ENCODE results near the gene CNIH3.

The CNIH3 gene

DNA sequence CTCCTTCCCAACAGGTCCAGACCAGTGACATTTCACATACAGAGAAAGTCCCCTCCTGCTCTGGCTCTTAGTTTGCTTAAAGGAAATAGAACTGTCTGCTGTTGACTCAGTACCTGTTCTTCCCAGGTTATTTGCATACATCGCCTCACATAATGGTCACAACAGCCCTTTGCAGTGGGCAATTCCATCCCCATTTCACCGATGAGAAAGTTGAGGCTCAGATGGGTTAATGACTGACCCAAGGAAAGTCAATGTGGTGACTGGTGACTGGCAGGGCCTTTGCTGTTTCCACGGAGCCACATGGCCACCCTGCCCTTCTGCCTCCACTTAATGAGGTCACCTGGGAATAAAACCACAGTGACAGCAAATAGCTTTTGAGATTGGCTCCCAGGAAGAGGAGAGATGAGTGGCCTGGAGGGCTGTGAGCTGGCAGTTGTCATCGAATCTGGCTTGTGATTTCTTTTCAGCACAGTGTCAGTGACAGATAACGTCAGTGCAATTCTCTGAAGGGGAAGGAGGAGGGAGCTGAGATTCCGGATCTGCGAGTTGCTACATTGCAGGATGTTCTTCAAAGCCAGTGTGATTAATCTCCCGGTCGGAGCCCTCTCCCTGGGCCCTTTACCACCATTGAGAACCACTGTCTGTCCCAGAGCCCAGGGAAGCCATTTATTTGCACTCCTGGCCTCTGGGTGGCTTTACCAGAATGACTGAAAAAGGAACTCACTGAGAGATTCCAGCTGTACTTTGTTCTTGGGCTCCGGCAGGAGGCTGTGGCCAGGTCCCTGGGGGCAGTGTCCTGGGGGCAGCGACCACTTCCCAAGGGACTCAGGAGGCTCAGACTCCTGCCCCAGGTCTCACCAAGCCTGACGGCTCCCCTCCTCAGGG is 117.2 kb downstream of the CNIH3 start:
- TF ChIP-seq CTCF (IDR thresholded peaks at IDR 0.05; ENCODE audit: low read length) (no peak), EZH2 (IDR thresholded peaks at IDR 0.05; ENCODE audit: borderline replicate concordance, low read length) (no peak)
- Histone ChIP-seq H3K4me2 (ENCODE audit: low read length) (no peak overlapping the region), H2AFZ (ENCODE audit: low read length) (no peak overlapping the region), H3F3A (ENCODE audit: insufficient read depth, low read length) (no peaks in the 10 kb centered on the region), H3K4me3 (ENCODE audit: low read depth, low read length, poor library complexity, severe bottlenecking) (no peak overlapping the region), H3K4me1 (ENCODE audit: insufficient read depth, low read length, severe bottlenecking) (no peaks in the 10 kb centered on the region), H3K27ac (ENCODE audit: low read depth, low read length, poor library complexity, severe bottlenecking) (no peak overlapping the region), H3K9ac (ENCODE audit: low read length) (no peak overlapping the region), H4K20me1 (ENCODE audit: insufficient read depth, low read length) (no peaks in the 10 kb centered on the region), H3K9me2 (ENCODE audit: low read depth, low read length) (no peaks in the 10 kb centered on the region), H3K36me3 (ENCODE audit: insufficient read depth, low read length) (no peaks in the 10 kb centered on the region), H3K9me3 (ENCODE audit: low read length) (no peaks in the 10 kb centered on the region), H3K27me3 (ENCODE audit: insufficient read depth, low read length) (no peaks in the 10 kb centered on the region), H3K79me2 (ENCODE audit: insufficient read depth, low read length) (no peaks in the 10 kb centered on the region)

DNA sequence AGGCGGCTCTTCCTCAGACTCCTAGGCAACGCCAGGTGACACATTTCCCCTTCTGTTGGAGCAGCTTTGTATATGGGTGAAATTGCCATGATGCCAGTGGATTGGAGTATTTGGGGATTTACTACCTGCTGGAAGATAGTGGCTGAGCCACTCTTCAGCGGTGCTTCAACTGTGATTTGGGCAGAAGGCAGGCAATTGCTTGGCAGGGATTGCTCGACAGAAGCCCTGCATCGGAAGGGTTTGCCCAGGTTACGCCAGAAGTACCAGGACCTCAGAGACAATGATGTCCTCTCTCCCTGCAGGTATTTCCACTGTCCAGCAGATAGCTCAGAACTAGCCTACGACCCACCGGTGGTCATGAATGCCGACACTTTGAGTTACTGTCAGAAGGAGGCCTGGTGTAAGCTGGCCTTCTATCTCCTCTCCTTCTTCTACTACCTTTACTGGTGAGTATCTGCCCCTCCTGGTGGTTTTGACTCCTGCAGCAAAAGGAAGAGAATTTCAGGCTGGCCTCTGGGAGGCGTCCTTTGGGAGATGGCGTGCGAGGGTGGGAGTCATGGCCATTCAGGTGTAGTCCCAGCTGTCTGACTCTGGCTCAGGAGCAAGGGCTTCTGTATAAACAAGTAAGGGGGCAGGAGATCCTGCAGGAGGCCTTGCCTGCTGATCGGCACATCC is 118.3 kb downstream of the CNIH3 start:
- Histone ChIP-seq H3F3A (ENCODE audit: insufficient read depth, low read length) (no peaks in the 10 kb centered on the region), H4K20me1 (ENCODE audit: insufficient read depth, low read length) (no peaks in the 10 kb centered on the region), H3K36me3 (ENCODE audit: insufficient read depth, low read length) (no peaks in the 10 kb centered on the region), H2AFZ (ENCODE audit: low read length) (no peak overlapping the region), H3K79me2 (ENCODE audit: insufficient read depth, low read length) (no peaks in the 10 kb centered on the region), H3K27ac (ENCODE audit: low read depth, low read length, poor library complexity, severe bottlenecking) (no peak overlapping the region), H3K4me1 (ENCODE audit: insufficient read depth, low read length, severe bottlenecking) (no peaks in the 10 kb centered on the region), H3K4me2 (ENCODE audit: low read length) (no peak overlapping the region), H3K9ac (ENCODE audit: low read length) (no peak overlapping the region), H3K27me3 (ENCODE audit: insufficient read depth, low read length) (no peaks in the 10 kb centered on the region), H3K4me3 (ENCODE audit: low read depth, low read length, poor library complexity, severe bottlenecking) (no peak overlapping the region), H3K9me2 (ENCODE audit: low read depth, low read length) (no peaks in the 10 kb centered on the region), H3K9me3 (ENCODE audit: low read length) (no peaks in the 10 kb centered on the region)
- TF ChIP-seq CTCF (IDR thresholded peaks at IDR 0.05; ENCODE audit: low read length): no peak
- no peak for TF ChIP-seq EZH2 (IDR thresholded peaks at IDR 0.05; ENCODE audit: borderline replicate concordance, low read length)

GRCh38 chr1:224735159-224735558 is 119.0 kb downstream of the CNIH3 start:
- H3K9ac ChIP-seq (ENCODE audit: low read length): no peak overlapping the region
- no peak overlapping the region for H2AFZ ChIP-seq (ENCODE audit: low read length)
- no peak overlapping the region for H3K4me3 ChIP-seq (ENCODE audit: low read depth, low read length, poor library complexity, severe bottlenecking)
- no peaks in the 10 kb centered on the region for H3F3A ChIP-seq (ENCODE audit: insufficient read depth, low read length)
- no peaks in the 10 kb centered on the region for H3K27me3 ChIP-seq (ENCODE audit: insufficient read depth, low read length)
- no peaks in the 10 kb centered on the region for H4K20me1 ChIP-seq (ENCODE audit: insufficient read depth, low read length)
- H3K4me1 ChIP-seq (ENCODE audit: insufficient read depth, low read length, severe bottlenecking): no peaks in the 10 kb centered on the region
- no peak for TF ChIP-seq CTCF (IDR thresholded peaks at IDR 0.05; ENCODE audit: low read length)
- TF ChIP-seq EZH2 (IDR thresholded peaks at IDR 0.05; ENCODE audit: borderline replicate concordance, low read length): no peak
- no peaks in the 10 kb centered on the region for H3K9me2 ChIP-seq (ENCODE audit: low read depth, low read length)
- H3K79me2 ChIP-seq (ENCODE audit: insufficient read depth, low read length): no peaks in the 10 kb centered on the region
- H3K9me3 ChIP-seq (ENCODE audit: low read length): no peaks in the 10 kb centered on the region
- no peaks in the 10 kb centered on the region for H3K36me3 ChIP-seq (ENCODE audit: insufficient read depth, low read length)
- H3K4me2 ChIP-seq (ENCODE audit: low read length): no peak overlapping the region
- no peak overlapping the region for H3K27ac ChIP-seq (ENCODE audit: low read depth, low read length, poor library complexity, severe bottlenecking)

Data from OCI-LY1 (cell line).